Measurements from ENCODE around the gene XRN2.

Gene XRN2

GRCh38 chr20:21430020-21430419 is 126.9 kb downstream of the XRN2 start:
- no peak for DNase-seq (ENCODE audit: low read depth in 2 of 2)

DNA sequence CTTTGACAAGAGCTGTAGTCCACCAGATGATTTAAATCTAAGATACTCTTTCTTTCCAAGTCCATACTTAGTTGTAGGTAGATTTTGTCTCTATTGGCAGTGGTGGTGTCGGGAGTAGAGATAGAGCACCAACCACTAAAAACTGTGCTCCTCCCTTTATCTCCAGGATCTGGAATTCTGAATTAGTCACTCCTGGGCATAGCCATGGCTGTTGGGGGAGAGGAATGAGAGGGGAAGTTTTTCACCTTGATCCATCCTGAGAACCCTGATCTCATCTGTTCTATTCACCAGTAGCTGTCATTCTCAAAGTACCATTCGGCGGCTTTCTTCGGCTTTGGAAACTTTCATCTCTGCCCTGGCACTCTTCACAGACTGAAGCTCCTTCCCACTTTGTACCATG is 129.8 kb downstream of the XRN2 start:
- DNase-seq (ENCODE audit: low read depth in 2 of 2) = no peak

DNA sequence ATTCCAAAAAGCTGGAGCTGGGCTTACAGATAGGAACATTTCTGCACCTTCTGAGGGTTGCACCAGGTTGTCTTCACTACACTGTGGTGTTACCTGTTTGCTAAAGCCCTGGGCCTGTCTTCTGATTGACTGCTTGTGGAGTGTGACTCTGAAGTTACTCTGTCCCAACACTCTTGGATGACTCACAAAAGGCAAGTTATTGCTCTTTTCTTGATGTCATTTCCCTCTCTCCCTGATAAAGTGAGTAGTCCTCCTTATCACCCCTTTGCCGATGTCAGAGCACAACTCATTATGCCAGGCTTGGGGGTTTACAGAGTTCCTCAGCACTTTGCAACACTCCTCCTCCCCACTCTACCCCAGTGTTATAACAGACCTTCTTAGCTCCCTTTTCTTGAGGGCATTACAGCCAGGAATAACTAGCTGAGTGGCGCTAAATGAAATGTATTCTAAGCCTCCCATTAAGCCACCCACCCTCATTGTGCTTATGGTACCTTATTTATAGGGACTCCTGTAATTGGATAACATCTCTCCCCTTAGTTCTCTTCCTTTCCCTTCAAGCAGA is 130.3 kb downstream of the XRN2 start:
- no peak for DNase-seq (ENCODE audit: low read depth in 2 of 2)

DNA sequence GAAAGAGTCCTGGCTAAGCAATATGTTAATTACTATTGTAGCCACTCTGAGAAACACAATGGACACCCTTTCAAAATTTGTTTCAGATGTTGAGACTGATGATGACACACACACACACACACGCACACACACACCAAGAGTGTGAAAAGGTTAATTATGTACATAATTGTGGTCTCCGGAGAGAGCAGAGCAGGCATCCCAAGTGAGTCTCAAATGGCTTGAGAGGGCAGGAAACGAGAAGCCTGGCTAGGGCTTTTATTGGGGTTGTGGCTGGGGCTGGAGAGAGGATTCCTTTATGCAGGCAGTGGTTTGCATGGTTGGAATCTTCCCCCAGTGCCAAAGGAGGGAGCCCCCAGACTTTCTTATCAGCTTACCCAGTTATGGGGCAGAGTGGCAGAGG is 132.4 kb downstream of the XRN2 start:
- no peak for DNase-seq (ENCODE audit: low read depth in 2 of 2)

DNA sequence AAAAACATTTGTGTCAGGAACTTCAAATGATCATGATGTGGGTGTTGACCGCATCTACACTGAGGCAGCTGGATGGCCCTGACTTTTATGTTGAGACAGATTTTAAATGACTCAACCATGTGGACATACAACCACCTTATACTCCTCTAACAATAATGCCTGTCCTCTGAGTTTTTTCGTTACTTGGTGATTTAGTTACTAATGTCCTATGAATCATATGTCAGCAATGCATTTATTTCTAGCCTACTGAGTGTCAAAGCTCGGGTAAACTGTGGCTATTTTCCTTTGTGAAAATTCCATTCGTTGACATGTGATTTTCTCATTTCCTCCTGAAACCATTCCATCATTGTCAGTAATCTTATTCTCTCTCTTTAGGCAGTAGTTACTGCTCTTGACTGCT is 133.1 kb downstream of the XRN2 start:
- DNase-seq (ENCODE audit: low read depth in 2 of 2) = no peak

DNA sequence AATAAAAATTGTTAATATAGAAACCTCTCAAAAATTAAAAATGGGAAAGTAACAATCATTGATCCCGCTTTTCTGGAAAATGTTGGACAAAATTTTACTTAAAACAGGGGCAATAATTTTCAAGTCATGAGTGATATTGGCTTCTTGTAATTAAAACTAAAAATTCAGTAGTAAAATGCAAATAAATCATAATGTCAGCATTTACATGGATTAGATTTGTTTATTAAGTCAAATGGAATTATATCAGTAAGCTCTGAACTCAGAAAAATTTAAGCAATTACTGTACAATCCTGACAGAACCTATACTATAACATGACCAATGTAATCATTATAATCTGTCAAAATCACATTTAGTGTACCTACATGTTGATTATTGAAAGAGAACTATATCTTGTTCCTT is 134.1 kb downstream of the XRN2 start:
- DNase-seq (ENCODE audit: low read depth in 2 of 2) = no peak

GRCh38 chr20:21437816-21438215 is 134.7 kb downstream of the XRN2 start:
- no peak for DNase-seq (ENCODE audit: low read depth in 2 of 2)
